GM18505 (cell line): ENCODE results near the gene NOP10.
"Not testable (repeated sequence)": the region's sequence is repeated elsewhere in the genome, so short reads cannot be mapped to it uniquely, and the experiment has no call there.

Source experiments
- ATAC-seq: cut with Tn5 transposase; IDR thresholded peaks from one replicate; pipeline ENCODE4 v1.9.1; 2021; ENCODE audit not compliant: unreplicated experiment
- POLR2A ChIP-seq: IDR thresholded peaks from 4 replicates; pipeline ENCODE4 v1.6.1; 2011; ENCODE audit warnings: borderline replicate concordance; ENCODE audit not compliant: insufficient read depth, insufficient read length; ENCODE audit errors: extremely low read depth

NOP10 gene

GRCh38 chr15:34349769-34350168 lies 6.8 kb upstream of the NOP10 start:
- ATAC-seq: no peak
- no peak for TF ChIP-seq POLR2A

DNA sequence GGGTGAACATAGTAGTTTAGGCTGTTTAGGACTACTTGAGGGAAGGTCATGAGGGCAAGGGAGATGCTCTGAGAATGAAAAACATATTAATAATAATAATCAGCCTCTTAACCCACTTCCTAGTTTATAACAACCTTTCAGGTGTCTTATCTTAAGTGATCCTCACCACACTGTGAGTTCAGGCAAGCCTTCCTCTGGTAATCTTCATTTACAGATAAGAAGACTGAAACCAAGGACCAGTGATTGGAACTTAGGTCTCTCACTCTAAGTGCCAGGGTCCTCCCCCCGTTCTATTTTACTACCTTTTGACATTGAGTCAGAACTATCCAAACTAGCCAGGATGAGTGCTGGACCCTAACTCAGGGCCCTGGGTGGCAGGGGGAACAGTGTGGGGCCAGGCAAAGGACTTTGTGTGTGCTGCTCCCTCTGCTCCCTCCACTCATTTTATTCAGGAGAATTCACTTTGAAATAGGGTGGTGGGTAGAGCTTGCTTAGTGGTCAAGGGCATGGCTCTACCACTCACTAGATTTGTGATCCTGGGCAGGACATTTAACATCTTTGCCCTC lies 5.9 kb upstream of the NOP10 start:
- ATAC-seq: no peak
- no peak for TF ChIP-seq POLR2A

GRCh38 chr15:34347951-34348638 lies 5.2 kb upstream of the NOP10 start:
- TF ChIP-seq POLR2A: no peak
- no peak for ATAC-seq

GRCh38 chr15:34342213-34342736 lies 661 bp downstream of the NOP10 start:
- not testable (repeated sequence) for ATAC-seq

DNA sequence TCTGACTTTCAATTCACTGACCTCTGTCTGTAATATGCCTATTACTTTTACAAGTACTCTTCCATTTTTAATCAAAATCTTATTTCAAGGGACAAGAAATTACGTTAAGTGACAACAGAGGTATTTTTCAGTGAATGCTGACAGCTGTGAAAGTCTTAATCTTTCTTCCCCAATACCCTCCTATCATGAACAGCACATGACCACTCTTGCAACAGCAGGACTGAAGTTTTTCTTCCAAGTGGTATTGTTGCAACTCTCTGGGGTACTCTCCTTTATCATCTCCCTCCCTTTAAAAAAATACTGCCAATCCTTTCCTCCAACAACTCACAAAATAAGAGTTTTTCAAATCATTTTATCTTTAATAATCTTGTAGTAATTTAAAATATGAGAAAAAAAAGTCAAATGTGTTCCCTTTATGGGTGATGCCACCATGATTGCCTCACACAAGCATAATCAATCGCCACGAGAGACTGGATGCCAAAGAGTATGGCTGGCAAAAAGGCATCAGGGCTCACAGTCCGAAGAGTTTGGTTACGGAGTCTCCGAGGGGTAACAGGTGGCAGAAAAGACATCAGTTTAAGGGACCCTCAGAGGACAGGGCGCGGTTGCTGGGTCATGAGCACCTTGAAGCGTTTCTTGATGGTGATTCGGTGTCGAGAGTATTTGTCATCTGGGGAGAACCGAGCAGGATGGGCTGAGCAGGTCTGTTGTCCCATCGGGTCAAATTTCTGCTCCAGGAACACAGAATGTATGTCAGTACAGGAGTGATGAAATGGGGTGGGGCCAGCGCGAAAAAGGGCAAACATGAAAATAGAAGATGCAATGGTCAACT lies 1.3 kb downstream of the NOP10 start:
- ATAC-seq: no peak
- no peak for TF ChIP-seq POLR2A

DNA sequence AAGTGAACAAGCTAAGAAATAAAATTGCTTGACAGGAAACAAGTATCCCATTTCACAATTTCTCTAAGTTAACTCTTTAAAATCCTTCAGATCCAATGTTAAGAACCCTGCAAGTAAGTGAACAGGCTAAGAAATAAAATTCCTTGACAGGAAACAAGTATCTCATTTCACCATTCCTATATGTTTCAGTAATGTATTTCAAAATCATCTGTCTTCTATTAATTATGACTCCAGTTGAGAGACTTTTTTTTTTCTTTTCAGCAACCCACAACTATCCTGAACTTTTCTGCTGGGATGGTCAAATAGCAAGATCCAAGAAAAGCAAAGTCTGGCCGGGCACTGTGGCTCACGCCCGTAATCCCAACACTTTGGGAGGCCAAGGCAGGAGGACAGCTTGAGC lies 3.0 kb downstream of the NOP10 start:
- ATAC-seq: no peak
- TF ChIP-seq POLR2A: no peak

GRCh38 chr15:34338347-34338746 lies 4.6 kb downstream of the NOP10 start:
- TF ChIP-seq POLR2A: no peak
- no peak for ATAC-seq

DNA sequence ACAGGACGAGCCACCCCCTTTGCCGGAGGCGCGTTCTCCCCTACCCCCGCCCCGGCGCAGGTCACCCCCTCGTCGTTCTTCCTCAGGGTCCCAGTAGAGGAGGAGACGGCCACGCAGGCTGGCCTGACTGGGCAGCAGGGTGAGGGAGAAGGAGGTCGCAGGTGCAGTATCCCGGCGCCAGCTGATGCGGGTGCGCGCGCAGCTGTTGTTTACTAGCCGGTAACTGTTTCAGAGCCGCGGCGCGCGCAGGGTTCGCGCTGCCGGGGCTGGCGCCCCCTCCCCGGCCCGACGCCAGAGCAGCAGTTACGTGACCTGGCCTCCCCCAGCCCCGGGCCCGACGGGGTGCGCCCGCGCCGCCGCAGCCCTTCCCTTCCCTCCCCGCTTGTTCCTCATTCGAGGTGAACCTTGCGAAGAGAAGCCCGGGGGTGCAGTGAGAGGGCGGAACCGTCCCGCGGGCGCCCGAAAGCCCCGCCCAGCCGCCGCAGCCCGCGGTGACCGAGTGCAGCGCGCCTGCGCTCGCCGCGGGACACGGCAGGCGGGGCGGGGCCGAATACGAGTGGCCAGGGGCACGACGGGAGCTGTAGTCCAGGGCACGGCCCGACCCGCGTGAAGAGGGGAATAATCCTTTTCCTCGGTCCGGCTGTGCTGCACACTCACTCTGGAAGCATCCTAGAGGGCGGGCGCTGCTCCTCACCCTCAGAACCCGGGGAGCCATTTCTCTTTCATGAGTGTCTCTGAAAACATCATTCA lies 5.2 kb downstream of the NOP10 start, which contains the start of gene SLC12A6:
TSS of gene SLC12A6 (minus strand) at position 225 of the 750 bp plus-strand sequence. CDS start 1,101 bp downstream, outside the sequence.
- peak; percentile 81 for TF ChIP-seq POLR2A
- peak; percentile 76 for ATAC-seq

DNA sequence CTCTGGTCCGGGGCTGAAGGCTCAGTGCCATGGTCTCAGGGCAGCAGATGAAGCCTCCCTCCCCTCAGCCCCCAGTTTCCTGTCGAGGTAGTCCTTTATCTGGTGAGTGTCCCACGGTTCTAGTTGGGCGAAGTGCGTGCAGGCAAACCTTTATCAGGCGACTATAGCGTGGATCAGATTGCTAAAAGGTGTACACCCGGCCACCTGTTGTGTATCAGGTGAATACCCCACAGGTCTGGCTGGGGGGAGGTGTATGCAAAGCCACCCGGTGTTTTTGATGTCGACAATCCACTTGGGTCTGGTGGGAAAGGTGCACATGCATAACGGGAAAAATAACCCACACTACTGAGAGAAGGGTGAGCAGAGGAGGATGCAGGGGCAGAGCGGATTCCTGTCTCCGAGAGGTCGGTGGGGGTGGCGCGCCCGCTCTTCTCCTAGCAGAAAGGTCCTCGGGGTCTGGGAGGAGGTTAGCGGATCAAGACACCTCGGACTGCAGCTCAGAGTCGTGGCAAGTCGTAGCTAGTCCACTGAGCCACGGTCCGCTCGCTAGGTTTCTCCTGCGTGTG lies 5.9 kb downstream of the NOP10 start:
- no peak for ATAC-seq
- TF ChIP-seq POLR2A: peak; percentile 53

DNA sequence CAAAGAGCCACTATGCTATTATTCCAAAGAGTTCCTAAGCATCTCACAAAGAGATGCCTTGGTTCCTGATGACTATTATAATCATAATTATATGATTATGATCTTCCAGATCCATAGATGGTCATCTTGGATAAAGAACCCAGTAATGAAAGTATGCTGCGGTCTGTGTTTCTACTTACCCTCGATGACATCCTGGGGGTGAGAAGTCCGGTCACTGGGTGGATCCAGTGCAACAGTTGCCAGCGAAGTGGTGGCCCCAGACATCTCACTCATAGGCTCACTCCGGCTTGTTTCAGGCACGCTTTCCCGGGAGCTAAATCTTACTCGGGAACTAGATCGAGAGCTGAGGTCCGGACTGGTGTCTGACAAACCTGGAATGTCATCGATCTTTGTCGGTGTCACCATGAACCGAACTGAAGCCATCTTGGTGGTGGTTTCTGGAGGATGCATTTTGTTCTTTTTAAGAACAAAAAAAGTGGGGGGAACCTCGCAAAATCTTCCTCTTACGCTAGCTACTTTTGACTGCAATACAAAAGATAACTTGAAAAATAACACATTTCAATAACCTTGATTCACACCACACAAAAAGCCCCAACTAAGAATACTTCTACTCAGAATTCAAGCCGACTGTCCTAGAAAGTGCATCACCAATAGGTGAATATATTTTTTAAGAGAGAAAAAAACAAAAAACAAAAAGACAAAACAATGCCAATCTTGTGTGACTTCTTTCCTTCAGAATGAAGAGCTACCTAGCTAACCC lies 6.5 kb downstream of the NOP10 start:
- ATAC-seq: no peak

GRCh38 chr15:34335176-34336032 lies 7.5 kb downstream of the NOP10 start:
- TF ChIP-seq POLR2A: peak; percentile 49
- ATAC-seq: no peak

More for the DNA sequence above, 6.5 kb downstream of the NOP10 start:
- peak; percentile 29 for TF ChIP-seq POLR2A

GRCh38 chr15:34334672-34335071 lies 8.3 kb downstream of the NOP10 start:
- no peak for TF ChIP-seq POLR2A
- ATAC-seq: no peak
